ENCODE results near the gene ACBD6.
"Not testable (repeated sequence)": the region's sequence is repeated elsewhere in the genome, so short reads cannot be mapped to it uniquely, and the experiment has no call there.

ACBD6 gene

GRCh38 chr1:180428782-180429695, 73.3 kb downstream of the ACBD6 start:
- H3K36me3 ChIP-seq (ENCODE audit: control insufficient read depth, insufficient read depth, low read length), result no peaks in the 10 kb centered on the region
- no peak overlapping the region for H3K9ac ChIP-seq (ENCODE audit: low read depth, low read length)
- no peak overlapping the region for H3K4me3 ChIP-seq (ENCODE audit: low read depth, low read length)
- peaks cover 4% of the 10 kb centered on the region for H3K4me1 ChIP-seq (ENCODE audit: control insufficient read depth, insufficient read depth, low read length)
- H3K27me3 ChIP-seq (ENCODE audit: control insufficient read depth, insufficient read depth, low read length), result no peaks in the 10 kb centered on the region
- H3K9me3 ChIP-seq (ENCODE audit: control insufficient read depth, insufficient read depth, low read length), result no peaks in the 10 kb centered on the region

GRCh38 chr1:180425952-180426351, 76.4 kb downstream of the ACBD6 start:
- Histone ChIP-seq H3K4me1 (ENCODE audit: control insufficient read depth, insufficient read depth, low read length) (no peaks in the 10 kb centered on the region), H3K9me3 (ENCODE audit: control insufficient read depth, insufficient read depth, low read length) (no peaks in the 10 kb centered on the region), H3K27me3 (ENCODE audit: control insufficient read depth, insufficient read depth, low read length) (no peaks in the 10 kb centered on the region), H3K4me3 (ENCODE audit: low read depth, low read length) (no peak overlapping the region), H3K9ac (ENCODE audit: low read depth, low read length) (no peak overlapping the region), H3K36me3 (ENCODE audit: control insufficient read depth, insufficient read depth, low read length) (no peaks in the 10 kb centered on the region)

GRCh38 chr1:180424848-180425457, 77.4 kb downstream of the ACBD6 start:
- Histone ChIP-seq H3K36me3 (ENCODE audit: control insufficient read depth, insufficient read depth, low read length) (no peaks in the 10 kb centered on the region), H3K4me3 (ENCODE audit: low read depth, low read length) (no peak overlapping the region), H3K4me1 (ENCODE audit: control insufficient read depth, insufficient read depth, low read length) (no peaks in the 10 kb centered on the region), H3K9ac (ENCODE audit: low read depth, low read length) (no peak overlapping the region), H3K27me3 (ENCODE audit: control insufficient read depth, insufficient read depth, low read length) (no peaks in the 10 kb centered on the region), H3K9me3 (ENCODE audit: control insufficient read depth, insufficient read depth, low read length) (no peaks in the 10 kb centered on the region)

- no peaks in the 10 kb centered on the region for H3K4me1 ChIP-seq (ENCODE audit: control insufficient read depth, insufficient read depth, low read length)
- H3K27me3 ChIP-seq (ENCODE audit: control insufficient read depth, insufficient read depth, low read length), result no peaks in the 10 kb centered on the region
- H3K9me3 ChIP-seq (ENCODE audit: control insufficient read depth, insufficient read depth, low read length), result no peaks in the 10 kb centered on the region
- no peak overlapping the region for H3K4me3 ChIP-seq (ENCODE audit: low read depth, low read length)
- H3K9ac ChIP-seq (ENCODE audit: low read depth, low read length), result no peak overlapping the region
- H3K36me3 ChIP-seq (ENCODE audit: control insufficient read depth, insufficient read depth, low read length), result no peaks in the 10 kb centered on the region
Observed at GRCh38 chr1:180421614-180422013, 80.8 kb downstream of the ACBD6 start.

- H3K36me3 ChIP-seq (ENCODE audit: control insufficient read depth, insufficient read depth, low read length); H3K9ac ChIP-seq (ENCODE audit: low read depth, low read length); H3K4me3 ChIP-seq (ENCODE audit: low read depth, low read length); H3K27me3 ChIP-seq (ENCODE audit: control insufficient read depth, insufficient read depth, low read length); H3K4me1 ChIP-seq (ENCODE audit: control insufficient read depth, insufficient read depth, low read length); H3K9me3 ChIP-seq (ENCODE audit: control insufficient read depth, insufficient read depth, low read length): not testable (repeated sequence)
Observed at GRCh38 chr1:180421145-180421544, 81.2 kb downstream of the ACBD6 start.

- H3K9me3 ChIP-seq (ENCODE audit: control insufficient read depth, insufficient read depth, low read length), result no peaks in the 10 kb centered on the region
- H3K4me1 ChIP-seq (ENCODE audit: control insufficient read depth, insufficient read depth, low read length), result no peaks in the 10 kb centered on the region
- H3K27me3 ChIP-seq (ENCODE audit: control insufficient read depth, insufficient read depth, low read length), result no peaks in the 10 kb centered on the region
- no peaks in the 10 kb centered on the region for H3K36me3 ChIP-seq (ENCODE audit: control insufficient read depth, insufficient read depth, low read length)
- H3K9ac ChIP-seq (ENCODE audit: low read depth, low read length), result no peak overlapping the region
- H3K4me3 ChIP-seq (ENCODE audit: low read depth, low read length), result no peak overlapping the region
Observed at GRCh38 chr1:180415985-180416633, 86.3 kb downstream of the ACBD6 start.

- no peak overlapping the region for H3K9ac ChIP-seq (ENCODE audit: low read depth, low read length)
- H3K9me3 ChIP-seq (ENCODE audit: control insufficient read depth, insufficient read depth, low read length), result no peaks in the 10 kb centered on the region
- no peaks in the 10 kb centered on the region for H3K36me3 ChIP-seq (ENCODE audit: control insufficient read depth, insufficient read depth, low read length)
- no peaks in the 10 kb centered on the region for H3K4me1 ChIP-seq (ENCODE audit: control insufficient read depth, insufficient read depth, low read length)
- no peaks in the 10 kb centered on the region for H3K27me3 ChIP-seq (ENCODE audit: control insufficient read depth, insufficient read depth, low read length)
- H3K4me3 ChIP-seq (ENCODE audit: low read depth, low read length), result no peak overlapping the region
Observed at GRCh38 chr1:180415236-180415848, 87.0 kb downstream of the ACBD6 start.

GRCh38 chr1:180412583-180412982, 89.8 kb downstream of the ACBD6 start:
- Histone ChIP-seq H3K4me3 (ENCODE audit: low read depth, low read length) (no peak overlapping the region), H3K9ac (ENCODE audit: low read depth, low read length) (no peak overlapping the region), H3K27me3 (ENCODE audit: control insufficient read depth, insufficient read depth, low read length) (no peaks in the 10 kb centered on the region), H3K36me3 (ENCODE audit: control insufficient read depth, insufficient read depth, low read length) (no peaks in the 10 kb centered on the region), H3K4me1 (ENCODE audit: control insufficient read depth, insufficient read depth, low read length) (no peaks in the 10 kb centered on the region), H3K9me3 (ENCODE audit: control insufficient read depth, insufficient read depth, low read length) (no peaks in the 10 kb centered on the region)

GRCh38 chr1:180408128-180408527, 94.2 kb downstream of the ACBD6 start:
- H3K9ac ChIP-seq (ENCODE audit: low read depth, low read length); H3K4me1 ChIP-seq (ENCODE audit: control insufficient read depth, insufficient read depth, low read length); H3K36me3 ChIP-seq (ENCODE audit: control insufficient read depth, insufficient read depth, low read length); H3K27me3 ChIP-seq (ENCODE audit: control insufficient read depth, insufficient read depth, low read length); H3K4me3 ChIP-seq (ENCODE audit: low read depth, low read length); H3K9me3 ChIP-seq (ENCODE audit: control insufficient read depth, insufficient read depth, low read length): not testable (repeated sequence)

- H3K27me3 ChIP-seq (ENCODE audit: control insufficient read depth, insufficient read depth, low read length), result no peaks in the 10 kb centered on the region
- no peaks in the 10 kb centered on the region for H3K4me1 ChIP-seq (ENCODE audit: control insufficient read depth, insufficient read depth, low read length)
- H3K9ac ChIP-seq (ENCODE audit: low read depth, low read length), result no peak overlapping the region
- H3K9me3 ChIP-seq (ENCODE audit: control insufficient read depth, insufficient read depth, low read length), result no peaks in the 10 kb centered on the region
- no peak overlapping the region for H3K4me3 ChIP-seq (ENCODE audit: low read depth, low read length)
- H3K36me3 ChIP-seq (ENCODE audit: control insufficient read depth, insufficient read depth, low read length), result no peaks in the 10 kb centered on the region
Observed at GRCh38 chr1:180407051-180407450, 95.3 kb downstream of the ACBD6 start.

- H3K9ac ChIP-seq (ENCODE audit: low read depth, low read length), result no peak overlapping the region
- H3K27me3 ChIP-seq (ENCODE audit: control insufficient read depth, insufficient read depth, low read length), result no peaks in the 10 kb centered on the region
- no peaks in the 10 kb centered on the region for H3K4me1 ChIP-seq (ENCODE audit: control insufficient read depth, insufficient read depth, low read length)
- no peaks in the 10 kb centered on the region for H3K36me3 ChIP-seq (ENCODE audit: control insufficient read depth, insufficient read depth, low read length)
- no peak overlapping the region for H3K4me3 ChIP-seq (ENCODE audit: low read depth, low read length)
- no peaks in the 10 kb centered on the region for H3K9me3 ChIP-seq (ENCODE audit: control insufficient read depth, insufficient read depth, low read length)
Observed at GRCh38 chr1:180402551-180402950, 99.8 kb downstream of the ACBD6 start.
